ENCODE results near the gene RRAS2.

The RRAS2 gene

DNA sequence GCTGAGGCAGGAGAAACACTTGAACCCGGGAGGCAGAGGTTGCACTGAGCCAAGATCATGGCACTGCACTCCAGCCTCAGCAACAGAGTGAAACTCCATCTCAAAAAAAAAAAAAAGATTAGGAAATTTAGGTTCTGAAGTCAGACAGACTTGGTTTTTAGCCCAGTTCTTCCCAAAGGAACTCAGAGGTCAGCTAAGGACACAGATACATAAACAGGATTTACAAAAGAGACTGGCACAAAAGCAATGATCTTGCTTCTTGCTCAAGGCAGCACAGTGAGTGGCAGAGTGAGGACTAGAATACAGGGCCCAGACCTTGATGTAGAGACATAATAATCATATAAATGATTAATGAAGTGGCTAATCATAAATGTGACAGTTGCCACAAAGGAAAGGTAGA is 25.4 kb upstream of the RRAS2 start:
- TF ChIP-seq, protein P1, sequence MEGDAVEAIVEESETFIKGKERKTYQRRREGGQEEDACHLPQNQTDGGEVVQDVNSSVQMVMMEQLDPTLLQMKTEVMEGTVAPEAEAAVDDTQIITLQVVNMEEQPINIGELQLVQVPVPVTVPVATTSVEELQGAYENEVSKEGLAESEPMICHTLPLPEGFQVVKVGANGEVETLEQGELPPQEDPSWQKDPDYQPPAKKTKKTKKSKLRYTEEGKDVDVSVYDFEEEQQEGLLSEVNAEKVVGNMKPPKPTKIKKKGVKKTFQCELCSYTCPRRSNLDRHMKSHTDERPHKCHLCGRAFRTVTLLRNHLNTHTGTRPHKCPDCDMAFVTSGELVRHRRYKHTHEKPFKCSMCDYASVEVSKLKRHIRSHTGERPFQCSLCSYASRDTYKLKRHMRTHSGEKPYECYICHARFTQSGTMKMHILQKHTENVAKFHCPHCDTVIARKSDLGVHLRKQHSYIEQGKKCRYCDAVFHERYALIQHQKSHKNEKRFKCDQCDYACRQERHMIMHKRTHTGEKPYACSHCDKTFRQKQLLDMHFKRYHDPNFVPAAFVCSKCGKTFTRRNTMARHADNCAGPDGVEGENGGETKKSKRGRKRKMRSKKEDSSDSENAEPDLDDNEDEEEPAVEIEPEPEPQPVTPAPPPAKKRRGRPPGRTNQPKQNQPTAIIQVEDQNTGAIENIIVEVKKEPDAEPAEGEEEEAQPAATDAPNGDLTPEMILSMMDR (IDR thresholded peaks at IDR 0.05; ENCODE audit: insufficient read depth, low read length) = no peak
- TF ChIP-seq, protein P2, sequence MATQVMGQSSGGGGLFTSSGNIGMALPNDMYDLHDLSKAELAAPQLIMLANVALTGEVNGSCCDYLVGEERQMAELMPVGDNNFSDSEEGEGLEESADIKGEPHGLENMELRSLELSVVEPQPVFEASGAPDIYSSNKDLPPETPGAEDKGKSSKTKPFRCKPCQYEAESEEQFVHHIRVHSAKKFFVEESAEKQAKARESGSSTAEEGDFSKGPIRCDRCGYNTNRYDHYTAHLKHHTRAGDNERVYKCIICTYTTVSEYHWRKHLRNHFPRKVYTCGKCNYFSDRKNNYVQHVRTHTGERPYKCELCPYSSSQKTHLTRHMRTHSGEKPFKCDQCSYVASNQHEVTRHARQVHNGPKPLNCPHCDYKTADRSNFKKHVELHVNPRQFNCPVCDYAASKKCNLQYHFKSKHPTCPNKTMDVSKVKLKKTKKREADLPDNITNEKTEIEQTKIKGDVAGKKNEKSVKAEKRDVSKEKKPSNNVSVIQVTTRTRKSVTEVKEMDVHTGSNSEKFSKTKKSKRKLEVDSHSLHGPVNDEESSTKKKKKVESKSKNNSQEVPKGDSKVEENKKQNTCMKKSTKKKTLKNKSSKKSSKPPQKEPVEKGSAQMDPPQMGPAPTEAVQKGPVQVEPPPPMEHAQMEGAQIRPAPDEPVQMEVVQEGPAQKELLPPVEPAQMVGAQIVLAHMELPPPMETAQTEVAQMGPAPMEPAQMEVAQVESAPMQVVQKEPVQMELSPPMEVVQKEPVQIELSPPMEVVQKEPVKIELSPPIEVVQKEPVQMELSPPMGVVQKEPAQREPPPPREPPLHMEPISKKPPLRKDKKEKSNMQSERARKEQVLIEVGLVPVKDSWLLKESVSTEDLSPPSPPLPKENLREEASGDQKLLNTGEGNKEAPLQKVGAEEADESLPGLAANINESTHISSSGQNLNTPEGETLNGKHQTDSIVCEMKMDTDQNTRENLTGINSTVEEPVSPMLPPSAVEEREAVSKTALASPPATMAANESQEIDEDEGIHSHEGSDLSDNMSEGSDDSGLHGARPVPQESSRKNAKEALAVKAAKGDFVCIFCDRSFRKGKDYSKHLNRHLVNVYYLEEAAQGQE (IDR thresholded peaks at IDR 0.05; ENCODE audit: insufficient replicate concordance, low read depth) = no peak
- TF ChIP-seq POLR2AphosphoS5 (IDR thresholded peaks at IDR 0.05; ENCODE audit: low read depth) (no peak), SPI1 (IDR thresholded peaks at IDR 0.05; ENCODE audit: borderline replicate concordance, low read depth) (no peak), GABPA (IDR thresholded peaks at IDR 0.05; ENCODE audit: low read depth) (no peak)
- Histone ChIP-seq H3K27ac (replicated peaks) (no peak overlapping the region), H3K27me3 (ENCODE audit: insufficient read depth, poor library complexity, severe bottlenecking) (peaks cover 28% of the 10 kb centered on the region), H3K4me3 (replicated peaks; ENCODE audit: insufficient read depth, low read length) (no peak overlapping the region)
- DNase-seq (ENCODE audit: low read depth in 1 of 2, low spot score in 1 of 2) = no peak

DNA sequence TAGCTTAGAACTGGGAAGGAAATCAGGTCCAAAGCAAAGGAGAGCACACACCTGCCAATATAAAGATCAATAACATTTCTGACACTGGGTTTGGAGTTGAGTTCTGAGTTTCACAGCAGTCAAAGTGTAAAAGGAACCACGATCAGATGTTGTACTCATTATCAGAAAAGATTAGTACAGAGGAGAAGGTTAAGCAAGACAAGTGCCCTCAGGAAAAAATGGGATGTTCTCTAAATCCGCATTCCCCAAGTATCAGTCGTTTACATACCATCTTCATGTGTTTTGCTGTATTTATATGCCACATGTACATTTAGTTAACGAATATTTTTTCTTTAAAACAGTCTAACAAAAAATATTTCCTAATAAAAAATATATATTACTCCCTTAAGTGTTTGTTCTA is 23.0 kb upstream of the RRAS2 start:
- TF ChIP-seq POLR2AphosphoS5 (IDR thresholded peaks at IDR 0.05; ENCODE audit: low read depth) (no peak), SPI1 (IDR thresholded peaks at IDR 0.05; ENCODE audit: borderline replicate concordance, low read depth) (no peak), GABPA (IDR thresholded peaks at IDR 0.05; ENCODE audit: low read depth) (no peak)
- TF ChIP-seq, protein P1 (IDR thresholded peaks at IDR 0.05; ENCODE audit: insufficient read depth, low read length) = no peak
- TF ChIP-seq, protein P2 (IDR thresholded peaks at IDR 0.05; ENCODE audit: insufficient replicate concordance, low read depth) = no peak
- Histone ChIP-seq H3K27me3 (ENCODE audit: insufficient read depth, poor library complexity, severe bottlenecking) (peaks cover 41% of the 10 kb centered on the region), H3K4me3 (replicated peaks; ENCODE audit: insufficient read depth, low read length) (no peak overlapping the region), H3K27ac (replicated peaks) (no peak overlapping the region)
- no peak for DNase-seq (ENCODE audit: low read depth in 1 of 2, low spot score in 1 of 2)

DNA sequence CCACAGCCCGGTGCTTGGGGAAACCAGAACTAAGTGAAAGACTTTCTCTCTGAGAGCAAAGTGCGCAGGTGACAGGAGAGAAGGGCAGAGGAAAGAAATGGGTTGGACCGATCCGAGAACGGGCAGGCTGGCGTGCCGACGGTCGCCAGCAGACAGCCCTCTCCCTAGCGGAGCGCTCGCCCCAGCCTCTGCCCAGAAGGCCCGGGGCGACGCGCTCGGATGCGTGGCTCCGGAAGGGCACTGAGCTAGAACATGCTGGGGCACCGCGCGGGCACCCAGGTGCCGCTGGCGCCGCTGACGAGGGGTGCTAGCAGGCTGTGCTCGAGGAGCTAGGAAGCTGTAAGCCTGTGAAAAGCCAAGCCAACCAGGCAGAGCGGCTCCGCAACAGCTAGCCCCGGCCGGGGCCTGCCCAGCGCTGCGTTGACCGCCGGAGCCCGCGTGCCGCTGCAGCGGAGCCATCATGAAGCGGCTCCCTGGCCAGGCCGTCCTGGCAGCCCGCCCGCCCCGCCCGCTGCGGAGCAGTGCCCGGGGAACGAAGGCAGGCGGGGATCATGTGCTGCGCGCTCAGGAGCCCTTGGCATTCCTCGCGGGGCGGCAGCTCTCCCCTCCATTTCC is 22.1 kb upstream of the RRAS2 start:
- H3K27me3 ChIP-seq (ENCODE audit: insufficient read depth, poor library complexity, severe bottlenecking) = peaks cover 42% of the 10 kb centered on the region
- DNase-seq (ENCODE audit: low read depth in 1 of 2, low spot score in 1 of 2) = peak in 1 of 2 experiments; percentile 14
- H3K27ac ChIP-seq (replicated peaks) = no peak overlapping the region
- no peak for TF ChIP-seq SPI1 (IDR thresholded peaks at IDR 0.05; ENCODE audit: borderline replicate concordance, low read depth)
- TF ChIP-seq, protein P1 (IDR thresholded peaks at IDR 0.05; ENCODE audit: insufficient read depth, low read length) = no peak
- TF ChIP-seq, protein P2 (IDR thresholded peaks at IDR 0.05; ENCODE audit: insufficient replicate concordance, low read depth) = no peak
- TF ChIP-seq POLR2AphosphoS5 (IDR thresholded peaks at IDR 0.05; ENCODE audit: low read depth) = no peak
- no peak for TF ChIP-seq GABPA (IDR thresholded peaks at IDR 0.05; ENCODE audit: low read depth)
- H3K4me3 ChIP-seq (replicated peaks; ENCODE audit: insufficient read depth, low read length) = peak overlapping the region; percentile 33

All from HL-60 (cell line).